Hematopoietic multipotent progenitor cell treated with erythropoietin and hydrocortisone succinate and interleukin-3 and kit ligand, for 17 days (in vitro differentiated cells): ENCODE results near the gene SHKBP1.
A peak's percentile ranks its signal among the peaks of the same experiment; 100 is the strongest.
"Not testable (repeated sequence)": the region's sequence is repeated elsewhere in the genome, so short reads cannot be mapped to it uniquely, and the experiment has no call there.

Experiments
- DNase-seq: peaks from one replicate; pipeline ENCODE4 v3.0.0-alpha.2; 2015; ENCODE audit warnings: low spot score

Gene SHKBP1

DNA sequence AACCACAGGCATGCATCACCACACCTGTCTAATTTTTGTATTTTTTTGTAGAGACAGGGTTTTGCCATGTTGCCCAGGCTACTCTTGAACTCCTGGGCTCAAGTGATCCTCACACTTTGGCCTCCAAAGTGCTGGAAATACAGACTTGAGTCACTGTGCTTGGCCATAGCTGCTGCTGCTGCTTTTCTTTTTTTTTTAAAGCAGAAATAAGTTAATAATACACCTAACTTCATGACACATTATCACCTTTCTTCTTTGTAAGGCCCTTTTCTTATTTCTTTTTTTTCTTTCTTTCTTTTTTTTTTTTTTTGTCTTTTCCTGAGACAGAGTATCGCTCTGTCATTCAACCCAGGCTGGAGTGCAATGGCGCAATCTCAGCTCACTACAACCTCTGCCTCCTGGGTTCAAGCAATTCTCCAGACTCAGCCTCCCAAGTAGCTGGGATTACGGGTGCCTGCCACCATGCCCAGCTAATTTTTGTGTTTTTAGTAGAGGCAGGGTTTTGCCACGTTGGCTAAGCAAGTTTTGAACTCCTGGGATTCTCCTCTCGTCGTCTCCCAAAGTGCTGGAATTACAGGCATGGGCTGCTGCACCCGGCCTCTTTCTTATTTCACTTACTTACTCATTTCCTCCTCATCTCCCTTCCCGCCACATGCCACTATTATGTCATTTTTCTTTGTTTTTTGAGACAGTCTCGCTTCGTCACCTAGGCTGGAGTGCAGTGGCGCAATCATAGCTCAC lies 8.7 kb downstream of the SHKBP1 start:
- DNase-seq, result no peak

DNA sequence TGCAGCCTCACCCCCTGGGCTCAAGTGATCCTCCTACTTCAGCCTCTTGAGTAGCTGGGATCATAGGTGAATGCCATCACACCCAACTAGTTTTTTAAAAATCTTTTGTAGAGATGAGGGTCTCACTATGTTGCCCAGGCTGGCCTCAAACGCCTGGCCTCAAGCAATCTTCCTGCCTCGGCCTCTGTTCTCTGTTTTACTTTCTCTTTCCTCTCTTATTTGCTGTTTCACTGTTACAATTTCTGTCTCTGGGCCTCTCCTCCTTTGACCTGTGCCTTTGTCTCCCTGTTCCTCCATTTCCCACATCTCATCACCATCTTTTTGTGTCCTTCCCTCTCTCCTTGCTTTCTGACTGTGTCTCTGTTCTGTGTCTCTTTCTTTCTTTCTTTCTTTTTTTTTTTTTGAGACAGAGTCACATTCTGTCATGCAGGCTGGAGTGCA lies 9.3 kb downstream of the SHKBP1 start:
- no peak for DNase-seq

DNA sequence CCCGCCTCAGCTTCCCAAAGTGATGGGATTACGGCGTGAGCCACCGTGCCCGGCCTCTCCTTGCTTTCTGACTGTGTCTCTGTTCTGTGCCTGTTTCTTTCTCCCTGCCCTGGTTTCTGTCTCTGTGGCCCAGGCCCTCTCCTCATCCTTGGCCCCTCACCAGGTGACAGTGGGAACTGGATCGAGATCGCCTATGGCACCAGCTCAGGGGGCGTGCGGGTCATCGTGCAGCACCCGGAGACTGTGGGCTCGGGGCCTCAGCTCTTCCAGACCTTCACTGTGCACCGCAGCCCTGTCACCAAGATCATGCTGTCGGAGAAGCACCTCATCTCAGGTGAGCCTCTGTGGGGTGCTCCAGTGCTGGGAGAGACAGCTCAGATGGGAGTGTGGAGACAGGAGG lies 9.9 kb downstream of the SHKBP1 start:
- DNase-seq, result no peak

DNA sequence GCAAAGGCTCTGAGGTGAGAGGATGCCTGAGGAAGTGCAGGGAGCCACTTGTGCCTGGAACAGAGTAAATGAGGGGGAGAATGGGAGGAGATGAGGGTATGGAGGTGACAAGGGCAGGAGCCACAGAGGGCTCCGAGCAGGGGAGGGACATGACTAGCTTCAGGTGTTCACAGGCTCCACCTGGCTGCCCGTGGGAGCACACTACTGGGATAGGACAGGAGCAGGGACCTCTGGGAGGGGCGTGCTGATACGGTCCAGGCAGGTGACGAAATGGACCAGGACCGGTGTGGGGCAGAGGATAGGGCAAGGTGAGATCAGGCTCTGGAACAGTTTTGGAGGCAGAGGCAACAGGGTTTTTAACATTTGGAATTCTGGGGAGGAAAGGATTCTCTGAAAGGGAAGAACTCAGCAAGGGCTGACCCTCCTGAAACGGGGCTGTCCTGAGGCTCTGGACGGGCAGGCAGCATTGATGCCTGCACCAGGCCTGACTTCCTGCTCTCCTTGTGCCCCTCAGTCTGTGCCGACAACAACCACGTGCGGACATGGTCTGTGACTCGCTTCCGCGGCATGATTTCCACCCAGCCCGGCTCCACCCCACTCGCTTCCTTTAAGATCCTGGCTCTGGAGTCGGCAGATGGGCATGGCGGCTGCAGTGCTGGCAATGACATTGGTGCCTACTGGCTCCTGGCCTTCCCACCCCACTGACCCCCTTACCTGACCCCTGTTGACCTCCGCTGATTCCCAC lies 11.6 kb downstream of the SHKBP1 start:
- DNase-seq, result no peak

DNA sequence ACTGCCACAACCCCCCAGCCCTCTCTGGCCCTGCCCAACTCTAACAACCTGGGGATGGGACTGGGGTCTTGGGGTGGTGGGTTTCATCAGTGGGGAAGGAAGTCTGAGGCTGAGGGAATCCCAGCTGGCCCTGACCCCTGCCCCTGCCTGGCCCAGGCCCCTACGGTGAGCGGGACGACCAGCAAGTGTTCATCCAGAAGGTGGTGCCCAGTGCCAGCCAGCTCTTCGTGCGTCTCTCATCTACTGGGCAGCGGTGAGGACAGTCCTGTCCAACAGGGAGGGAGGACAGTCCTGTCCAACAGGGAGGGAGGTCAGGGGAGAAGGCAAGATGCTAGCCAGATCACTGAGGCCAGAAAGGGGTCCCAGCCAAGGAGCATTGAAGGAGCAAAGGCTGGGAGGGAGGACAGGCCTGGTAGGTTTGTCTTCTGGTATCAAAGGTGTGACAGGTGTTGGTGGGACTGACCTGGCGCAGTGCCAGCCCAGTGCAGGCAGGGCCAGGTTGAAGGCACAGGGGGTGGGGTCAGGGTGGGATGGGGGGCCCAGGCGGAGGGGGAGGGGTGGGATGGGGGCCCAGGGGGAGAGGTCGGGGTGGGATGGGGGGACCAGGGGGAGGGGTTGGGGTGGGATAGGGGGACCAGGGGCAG lies 12.4 kb downstream of the SHKBP1 start:
- DNase-seq, result no peak

DNA sequence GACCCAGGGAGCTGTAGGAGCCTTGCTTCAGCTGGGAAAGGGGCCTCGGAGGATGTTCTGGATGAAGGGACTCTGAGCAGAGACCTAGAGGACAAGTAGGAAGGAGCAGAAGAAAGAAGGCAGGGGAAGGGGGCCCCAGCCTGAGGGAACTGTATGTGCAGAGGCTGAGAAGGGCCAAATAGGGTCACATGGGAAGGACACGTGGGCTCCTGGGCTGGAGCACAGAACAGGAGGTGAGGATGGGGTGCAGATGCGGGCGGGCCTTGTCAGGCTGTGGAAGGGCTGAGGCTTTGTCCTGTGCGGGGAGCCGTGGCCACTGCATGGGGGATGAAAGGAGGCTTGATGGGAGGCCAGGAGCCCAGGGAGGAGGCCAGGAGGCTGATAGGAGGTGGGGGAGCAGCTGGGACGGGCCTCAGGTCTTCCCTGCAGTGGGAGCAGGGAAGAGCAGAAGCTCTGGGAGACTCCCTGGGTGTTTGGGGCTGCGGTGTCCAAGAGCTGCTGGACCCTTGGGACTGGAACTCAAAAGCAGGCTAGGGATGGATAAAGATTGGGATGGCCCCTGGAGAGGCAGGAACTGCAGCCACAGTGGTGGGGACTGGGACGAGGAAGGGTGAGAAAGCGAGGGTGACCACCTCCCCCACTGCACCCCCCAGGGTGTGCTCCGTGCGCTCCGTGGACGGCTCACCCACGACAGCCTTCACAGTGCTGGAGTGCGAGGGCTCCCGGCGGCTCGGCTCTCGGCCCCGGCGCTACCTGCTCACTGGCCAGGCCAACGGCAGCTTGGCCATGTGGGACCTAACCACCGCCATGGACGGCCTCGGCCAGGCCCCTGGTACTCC lies 13.1 kb downstream of the SHKBP1 start:
- DNase-seq, result no peak

DNA sequence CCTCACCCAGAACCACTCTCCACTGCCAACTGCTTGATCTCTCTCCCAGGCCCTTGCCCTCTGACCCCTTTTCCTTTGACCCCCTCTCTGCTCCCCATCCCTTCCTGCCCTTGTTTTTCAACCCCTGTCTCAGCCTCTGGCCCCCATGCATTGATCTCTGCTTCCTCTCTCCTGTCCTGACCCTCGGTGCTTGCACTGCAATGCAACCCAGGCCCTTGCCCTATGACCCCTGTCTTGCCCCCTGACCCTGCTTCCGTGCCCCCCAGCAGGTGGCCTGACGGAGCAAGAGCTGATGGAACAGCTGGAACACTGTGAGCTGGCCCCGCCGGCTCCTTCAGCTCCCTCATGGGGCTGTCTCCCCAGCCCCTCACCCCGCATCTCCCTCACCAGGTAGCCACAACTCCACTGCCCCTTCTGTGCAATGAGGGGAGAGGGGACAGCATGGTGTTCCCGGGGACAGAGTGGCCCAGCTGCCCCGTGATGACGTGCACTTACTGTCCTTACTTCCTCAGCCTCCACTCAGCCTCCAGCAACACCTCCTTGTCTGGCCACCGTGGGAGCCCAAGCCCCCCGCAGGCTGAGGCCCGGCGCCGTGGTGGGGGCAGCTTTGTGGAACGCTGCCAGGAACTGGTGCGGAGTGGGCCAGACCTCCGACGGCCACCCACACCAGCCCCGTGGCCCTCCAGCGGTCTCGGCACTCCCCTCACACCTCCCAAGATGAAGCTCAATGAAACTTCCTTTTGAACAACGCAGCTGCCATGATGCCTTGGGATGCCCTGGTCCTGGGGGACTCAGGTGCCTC lies 14.0 kb downstream of the SHKBP1 start:
- DNase-seq, result no peak

DNA sequence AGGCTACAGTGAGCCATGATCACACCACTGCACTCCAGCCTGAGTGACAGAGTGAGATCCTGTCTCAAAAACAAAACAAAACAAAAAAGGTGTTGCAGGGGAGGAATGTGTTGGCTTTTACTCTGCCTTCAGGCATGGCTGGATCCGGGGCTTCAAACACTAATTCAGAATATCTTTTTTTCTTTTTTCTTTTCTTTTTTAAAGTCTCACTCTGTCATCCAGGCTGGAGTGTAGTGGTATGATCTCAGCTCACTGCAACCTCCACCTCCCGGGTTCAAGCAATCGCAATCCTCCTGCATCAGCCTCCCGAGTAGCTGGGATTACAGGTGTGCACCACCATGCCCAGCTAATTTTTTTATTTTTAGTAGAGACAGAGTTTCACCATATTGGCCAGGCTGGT lies 15.1 kb downstream of the SHKBP1 start:
- not testable (repeated sequence) for DNase-seq

DNA sequence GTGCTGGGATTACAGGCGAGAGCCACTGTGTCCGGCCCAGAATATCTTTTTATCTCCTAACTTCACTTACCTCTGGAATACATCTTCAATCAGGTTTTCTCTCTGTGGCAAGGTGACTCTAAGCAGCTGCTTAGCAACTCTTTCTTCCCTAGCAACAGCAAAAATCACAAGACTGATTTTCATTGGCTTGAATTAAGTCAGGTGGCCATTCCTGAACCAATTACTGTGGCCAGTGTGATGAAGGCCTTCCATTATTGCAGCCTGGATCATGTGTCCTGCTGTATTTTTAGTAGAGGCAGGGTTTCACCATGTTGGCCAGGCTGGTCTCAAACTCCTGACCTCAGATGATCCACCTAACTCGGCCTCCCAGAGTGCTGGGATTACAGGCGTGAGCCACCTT lies 15.5 kb downstream of the SHKBP1 start:
- DNase-seq, result no peak

DNA sequence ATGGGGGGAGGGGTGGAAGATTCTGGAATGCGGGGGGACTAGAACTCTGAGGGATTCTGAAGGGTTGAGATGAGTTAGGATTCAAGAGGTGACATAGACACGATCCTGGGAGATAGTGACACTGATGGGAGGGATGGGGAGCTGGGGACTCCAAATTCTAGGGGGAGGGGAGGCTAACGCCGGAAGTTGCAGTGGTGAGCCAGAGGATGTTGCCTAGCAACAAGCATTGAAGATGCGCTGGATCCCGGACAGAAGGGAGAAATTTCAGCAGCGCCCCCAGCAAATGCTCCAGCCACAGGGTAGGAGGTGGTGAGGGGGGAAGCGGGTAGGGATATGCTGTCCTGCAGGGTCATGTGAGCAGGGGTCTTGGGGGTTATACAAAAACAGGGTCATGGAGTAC lies 17.6 kb downstream of the SHKBP1 start:
- no peak for DNase-seq

DNA sequence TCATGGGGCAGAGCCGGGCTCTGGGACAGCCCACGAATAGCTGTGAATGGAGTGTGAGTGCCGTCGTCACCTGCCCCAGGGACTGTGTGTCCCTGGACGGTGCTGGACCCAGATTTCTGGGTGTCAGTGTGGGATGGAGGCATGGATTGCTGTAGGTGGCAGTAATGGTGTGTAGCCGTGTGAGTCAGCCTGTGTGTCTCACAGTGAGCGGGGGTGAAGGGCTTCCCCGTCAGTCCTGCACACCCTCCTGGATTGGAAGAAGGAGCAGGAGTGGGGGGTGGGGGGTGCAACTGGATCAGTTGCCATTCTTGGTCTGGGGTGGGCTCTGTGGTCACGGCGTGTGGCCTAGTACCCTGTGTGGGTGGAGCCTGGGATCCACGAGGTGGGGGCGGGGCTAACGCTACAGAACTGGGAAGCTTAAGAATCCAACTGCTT lies 18.0 kb downstream of the SHKBP1 start:
- DNase-seq, result no peak

DNA sequence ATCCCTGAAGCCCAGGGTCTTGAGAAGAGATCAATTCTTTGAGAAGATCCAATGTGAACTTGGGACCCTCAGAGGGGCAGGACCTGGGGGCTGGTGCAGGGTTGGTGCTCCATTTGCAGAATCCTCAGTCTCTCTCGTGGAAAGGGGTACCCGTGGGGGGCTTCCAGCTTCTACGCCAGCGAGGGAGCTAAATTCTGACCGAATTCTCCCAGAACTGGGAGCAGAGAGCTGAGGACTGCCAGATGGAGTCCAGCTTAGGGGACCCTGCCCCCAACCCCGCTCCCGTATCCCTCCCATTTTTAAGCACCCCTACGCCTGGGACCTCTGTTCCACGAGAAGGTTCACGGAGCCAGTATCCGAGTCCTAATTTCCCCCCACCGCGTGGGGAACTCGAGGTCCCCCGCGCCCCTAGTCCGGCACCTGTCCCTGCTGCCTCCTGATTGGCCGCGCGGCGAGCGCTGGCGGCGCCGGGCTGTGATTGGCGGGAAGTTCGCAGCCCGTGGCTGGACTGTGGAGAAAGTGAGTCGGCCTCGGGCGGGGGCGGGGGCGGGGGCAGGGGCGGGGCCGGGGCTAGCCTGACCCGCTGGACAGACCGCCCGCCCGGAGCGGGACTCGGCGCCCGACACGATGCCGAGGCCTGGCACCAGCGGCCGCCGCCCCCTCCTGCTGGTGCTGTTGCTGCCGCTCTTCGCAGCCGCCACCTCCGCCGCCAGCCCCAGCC lies 20.1 kb downstream of the SHKBP1 start:
- DNase-seq, result no peak

DNA sequence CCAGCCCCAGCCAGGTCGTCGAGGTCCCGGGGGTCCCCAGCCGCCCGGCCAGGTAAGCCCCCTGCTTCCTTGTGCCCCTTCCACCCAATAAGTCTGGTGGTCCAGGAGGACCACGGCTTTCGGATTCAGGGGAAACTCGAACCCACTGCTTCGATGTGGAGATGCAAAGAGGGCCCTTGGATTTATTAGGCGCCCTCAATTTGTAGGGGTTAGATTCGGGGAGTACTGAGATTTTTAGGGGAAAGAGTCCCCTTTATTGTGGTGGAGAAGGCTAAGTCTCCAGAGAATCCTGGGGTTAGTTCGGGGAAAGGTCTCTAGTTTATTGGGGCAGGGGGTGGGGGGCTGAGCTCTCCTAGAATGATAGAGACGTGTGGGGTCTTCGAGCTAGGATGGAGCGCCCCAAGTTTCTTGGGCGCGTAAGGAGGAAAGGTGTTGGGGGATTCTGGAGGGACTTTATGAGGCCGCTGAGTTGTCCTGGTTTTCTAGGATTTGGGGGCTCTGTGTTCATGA lies 20.7 kb downstream of the SHKBP1 start:
- no peak for DNase-seq

DNA sequence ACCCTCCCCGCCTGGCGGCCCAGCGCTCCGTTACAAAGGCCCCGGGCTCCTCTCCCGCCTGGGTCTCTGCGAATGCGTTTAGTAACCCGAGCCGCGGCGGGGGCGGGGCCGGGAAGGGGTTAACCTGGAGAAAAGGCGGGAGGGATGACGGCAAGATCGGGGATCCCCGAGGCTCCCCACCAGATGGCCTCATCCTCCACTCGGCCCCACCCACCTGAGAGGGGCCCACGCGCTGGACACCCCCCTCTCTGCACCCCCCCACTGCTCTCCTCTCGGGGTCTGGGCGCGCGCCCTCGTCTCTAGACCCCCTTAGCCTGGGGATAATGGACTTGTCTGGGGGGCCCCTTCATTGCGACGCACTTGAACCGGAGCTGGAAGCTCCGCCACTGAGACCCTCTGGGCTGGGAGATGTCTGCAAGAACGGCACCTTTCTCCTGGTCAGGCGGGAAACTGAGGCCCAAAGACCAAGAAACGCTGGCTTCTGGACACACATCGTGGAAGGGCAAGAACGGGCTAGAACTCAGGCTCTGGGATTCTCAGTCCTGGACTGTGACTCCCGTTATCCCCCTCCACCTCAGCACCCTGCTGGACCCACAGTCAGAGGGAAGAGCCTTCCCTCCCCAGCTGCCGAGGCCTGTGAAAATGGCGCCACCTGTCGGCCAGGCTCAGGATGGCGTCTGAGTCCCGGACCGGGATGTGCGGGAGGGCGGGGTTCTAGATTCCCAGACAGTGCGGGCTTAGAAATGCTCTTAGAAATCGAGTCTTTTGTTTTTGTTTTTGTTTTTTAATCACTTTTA lies 21.6 kb downstream of the SHKBP1 start:
- DNase-seq, result peak; percentile 89

DNA sequence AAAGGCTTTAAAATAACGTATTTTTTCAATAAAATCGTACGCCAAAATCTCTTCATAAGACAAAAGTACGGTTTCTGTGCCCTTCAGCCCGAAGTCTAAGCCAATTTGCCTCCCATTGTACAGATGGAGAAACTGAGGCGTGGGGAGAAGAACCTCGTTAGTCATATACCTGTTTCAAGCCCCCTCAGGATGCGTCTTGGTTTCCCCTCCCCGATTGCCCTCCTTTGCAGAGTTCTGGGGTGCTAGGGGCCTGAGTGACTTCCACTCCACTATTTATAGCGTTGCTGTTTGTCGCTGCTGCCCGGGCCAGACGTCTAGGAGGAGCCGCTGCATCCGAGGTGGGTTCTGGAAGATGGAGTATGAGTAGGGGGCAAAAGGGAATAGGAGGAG lies 22.2 kb downstream of the SHKBP1 start:
- DNase-seq, result no peak

DNA sequence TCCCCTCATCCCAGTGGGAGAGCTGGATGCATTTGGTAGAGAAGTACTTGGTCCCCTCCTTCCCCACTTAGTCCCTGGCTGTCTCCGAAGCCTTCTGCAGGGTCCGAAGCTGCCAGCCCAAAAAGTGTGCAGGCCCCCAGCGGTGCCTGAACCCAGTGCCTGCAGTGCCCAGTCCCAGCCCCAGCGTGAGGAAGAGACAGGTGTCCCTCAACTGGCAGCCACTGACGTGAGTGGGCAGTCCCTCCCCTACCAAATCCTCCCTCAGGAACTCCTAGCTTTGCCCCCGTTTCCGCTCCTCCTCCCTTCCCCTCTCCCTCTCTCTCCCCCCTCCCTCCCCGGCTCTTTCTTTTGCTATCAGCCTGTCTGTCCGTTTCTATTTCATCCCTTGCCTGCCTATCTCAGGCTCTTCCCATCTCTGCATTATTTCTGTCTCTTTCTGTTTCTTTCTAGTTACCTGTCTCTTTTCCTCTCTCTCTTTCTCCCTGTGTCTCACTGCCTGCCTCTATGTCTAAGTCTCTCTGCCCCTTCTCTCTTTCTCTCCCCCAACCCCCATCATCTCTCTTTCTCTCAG lies 22.7 kb downstream of the SHKBP1 start:
- no peak for DNase-seq

DNA sequence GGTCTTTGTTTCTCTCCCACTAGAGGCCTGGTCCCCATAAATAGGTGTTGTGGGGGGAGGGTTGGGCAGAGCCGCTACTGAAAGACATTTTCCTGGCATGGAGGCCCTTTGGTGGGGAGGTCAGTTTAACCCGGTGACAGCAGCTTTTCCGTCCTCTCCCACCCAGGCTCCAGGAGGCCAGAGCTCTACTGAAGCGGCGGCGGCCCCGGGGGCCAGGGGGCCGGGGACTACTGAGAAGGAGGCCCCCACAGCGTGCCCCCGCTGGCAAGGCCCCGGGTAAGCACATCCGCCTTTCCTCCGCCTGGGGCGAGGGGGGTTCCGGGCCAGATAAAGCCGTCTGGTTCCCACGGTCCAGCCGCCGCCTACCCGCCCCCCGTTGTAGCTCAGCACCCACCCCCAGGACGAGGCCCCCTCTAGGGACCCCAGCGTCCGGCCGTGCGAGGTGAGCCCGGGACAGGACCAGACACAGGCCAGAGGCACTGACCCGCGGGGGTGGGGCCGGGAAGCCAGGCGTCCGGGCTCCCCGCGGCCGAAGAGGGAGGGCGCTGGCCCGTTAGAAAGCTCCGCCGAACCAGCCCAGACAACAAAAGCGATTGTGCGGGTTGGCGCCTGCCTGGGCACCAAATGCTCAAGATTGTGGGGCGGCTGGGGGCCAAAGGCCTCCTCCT lies 23.4 kb downstream of the SHKBP1 start:
- DNase-seq, result no peak

DNA sequence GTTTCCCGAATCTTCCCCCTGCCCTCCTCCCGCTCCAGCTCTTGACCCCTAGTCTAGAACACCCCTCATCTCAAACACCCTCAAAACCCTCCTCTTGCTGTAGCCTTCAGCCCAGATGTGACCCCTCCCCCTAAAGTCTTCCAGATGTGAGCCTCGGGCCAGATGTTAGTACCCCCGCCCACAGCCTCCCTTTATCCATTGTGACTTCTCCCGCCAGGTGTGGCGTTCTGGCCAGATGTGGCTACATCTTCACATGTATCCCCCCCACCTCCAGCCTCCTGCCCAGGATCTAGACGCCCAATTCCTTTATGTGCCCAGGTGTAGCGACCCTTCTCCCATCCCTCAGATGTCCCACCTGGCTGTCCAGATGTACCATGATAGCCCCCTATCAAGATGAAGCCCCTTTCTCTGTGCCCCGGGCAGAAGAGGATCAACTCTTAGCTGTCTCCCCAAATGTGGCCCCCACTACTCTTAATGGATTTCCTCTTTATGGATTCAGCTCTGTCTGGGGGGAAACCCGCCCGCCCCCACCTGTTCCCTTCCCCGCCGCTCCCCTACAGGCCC lies 24.0 kb downstream of the SHKBP1 start:
- DNase-seq, result no peak
